DOHH2 (cell line): ENCODE measurements around the gene HDDC3.

Experiments
- CTCF ChIP-seq: fragments of 200-600 bp; sonication (generic); IDR thresholded peaks from one replicate; pipeline ENCODE4 v1.5.1; 2014; ENCODE audit warnings: antibody characterized with exemption, mild to moderate bottlenecking, low read depth, low read length; ENCODE audit not compliant: poor library complexity, severe bottlenecking
- EZH2phosphoT487 ChIP-seq: fragments of 200-600 bp; sonication (generic); IDR thresholded peaks from 2 replicates; pipeline ENCODE4 v1.6.1; 2017; ENCODE audit warnings: borderline replicate concordance, mild to moderate bottlenecking, antibody characterized with exemption, low read length, moderate library complexity, mixed read lengths

- TF ChIP-seq CTCF (no peak), EZH2phosphoT487 (no peak)
Observed at GRCh38 chr15:90957031-90957790, 24.9 kb upstream of the HDDC3 start.
